H1 (cell line): ENCODE data around the gene CACNA1D.

Source experiments
- ATF3 ChIP-seq: IDR thresholded peaks from 2 replicates; pipeline ENCODE4 v1.6.1; 2011; ENCODE audit warnings: low read depth, mild to moderate bottlenecking, low read length; ENCODE audit not compliant: insufficient read depth
- CBX5 ChIP-seq: fragments of 300-800, 300-1000 bp; sonication (generic); IDR thresholded peaks from 2 replicates; pipeline ENCODE4 v1.7.1; 2016; ENCODE audit warnings: antibody characterized with exemption, low read length, low read depth
- CEBPB ChIP-seq: IDR thresholded peaks from 2 replicates; pipeline ENCODE4 v1.6.1; 2012; ENCODE audit warnings: low read depth, low read length
- CTCF ChIP-seq, 3 experiments: IDR thresholded peaks; 1 replicate in 2 of 3; 2 replicates in 1 of 3; pipeline versions ENCODE4 v1.5.1 to v1.6.1; 2011; ENCODE audit warnings: low read length in 3 of 3, mild to moderate bottlenecking in 3 of 3, inconsistent platforms in 2 of 3, low read depth in 1 of 3, moderate library complexity in 1 of 3; ENCODE audit not compliant: insufficient read depth in 1 of 3; ENCODE audit errors: control extremely low read depth in 1 of 3
- EGR1 ChIP-seq: IDR thresholded peaks from 2 replicates; pipeline ENCODE4 v1.6.1; 2011; ENCODE audit warnings: low read depth, low read length, borderline replicate concordance
- EZH2 ChIP-seq: fragments of 200-600 bp; sonication (generic); IDR thresholded peaks from 2 replicates; pipeline ENCODE4 v1.7.1; 2012; ENCODE audit warnings: low read depth, mild to moderate bottlenecking, moderate library complexity, low read length, inconsistent platforms; ENCODE audit not compliant: severe bottlenecking
- JUND ChIP-seq: IDR thresholded peaks from 2 replicates; pipeline ENCODE4 v1.6.1; 2011; ENCODE audit warnings: mild to moderate bottlenecking, improper control_type of control experiment, low read length
- PHF8 ChIP-seq: fragments of 200-600 bp; sonication (generic); conservative IDR thresholded peaks from 2 replicates; pipeline ENCODE4 v1.7.1; 2012; ENCODE audit warnings: low read depth, mild to moderate bottlenecking, inconsistent platforms, low read length, moderate library complexity
- POLR2A ChIP-seq, 2 experiments: IDR thresholded peaks; 1 replicate in 1 of 2; 2 replicates in 1 of 2; pipeline ENCODE4 v1.6.1; 2011; ENCODE audit warnings: low read depth in 2 of 2, low read length in 2 of 2, mild to moderate bottlenecking in 2 of 2; ENCODE audit errors: control extremely low read depth in 1 of 2
- POLR2AphosphoS5 ChIP-seq: IDR thresholded peaks from 2 replicates; pipeline ENCODE4 v1.6.1; 2011; ENCODE audit warnings: low read depth, low read length
- RAD21 ChIP-seq, 2 experiments: IDR thresholded peaks in 1 of 2; conservative IDR thresholded peaks in 1 of 2; 2 replicates each; pipeline ENCODE4 v1.6.1; 2011; ENCODE audit warnings: low read depth in 2 of 2, low read length in 2 of 2, improper control_type of control experiment in 1 of 2, inconsistent platforms in 1 of 2, mild to moderate bottlenecking in 1 of 2, moderate library complexity in 1 of 2
- RFX5 ChIP-seq: IDR thresholded peaks from 2 replicates; pipeline ENCODE4 v1.6.1; 2011; ENCODE audit warnings: low read depth, low read length, improper control_type of control experiment, borderline replicate concordance
- SIRT6 ChIP-seq: IDR thresholded peaks from one replicate; pipeline ENCODE4 v1.7.1; 2012; ENCODE audit warnings: low read length, inconsistent platforms
- YY1 ChIP-seq: IDR thresholded peaks from 2 replicates; pipeline ENCODE4 v1.6.1; 2011; ENCODE audit warnings: low read depth, mild to moderate bottlenecking, low read length

GRCh38 chr3:53800041-53800906, 305.9 kb downstream of the CACNA1D start:
- no peak for TF ChIP-seq EZH2
- no peak for TF ChIP-seq CTCF (IDR thresholded peaks at IDR 0.05; ENCODE audit: control extremely low read depth in 1 of 3, insufficient read depth in 1 of 3, low read depth in 1 of 3, low read length in 3 of 3)
- TF ChIP-seq PHF8, result no peak
- no peak for TF ChIP-seq POLR2A (IDR thresholded peaks at IDR 0.05; ENCODE audit: control extremely low read depth in 1 of 2, low read depth in 2 of 2, low read length in 2 of 2)
- no peak for TF ChIP-seq ATF3
- no peak for TF ChIP-seq POLR2AphosphoS5
- no peak for TF ChIP-seq CBX5
- TF ChIP-seq EGR1, result no peak
- no peak for TF ChIP-seq RAD21 (IDR thresholded peaks at IDR 0.05 in 1 of 2, conservative IDR thresholded peaks at IDR 0.05 in 1 of 2; ENCODE audit: low read depth in 2 of 2, low read length in 2 of 2)
- no peak for TF ChIP-seq YY1
- TF ChIP-seq RFX5, result no peak
- no peak for TF ChIP-seq CEBPB
- TF ChIP-seq SIRT6, result no peak
- TF ChIP-seq JUND, result no peak
